ENCODE measurements around the gene VTCN1. TPM values are rescaled to one million over a fixed set of nuclear protein-coding genes. Genes with fewer than 3 reads are reported as not detected.
A peak's percentile ranks its signal among the peaks of the same experiment; 100 is the strongest.

VTCN1 gene
- polyA plus RNA-seq, 3 donors = not detected

GRCh38 chr1:117101334-117101733 lies 109.4 kb downstream of the VTCN1 start:
- Mint-ChIP-seq H3K4me1 (peaks cover 3% of the 10 kb centered on the region), H3K9me3 (no peaks in the 10 kb centered on the region), H3K27me3 (ENCODE audit: low read depth in 3 of 3) (peaks cover 0 to 2% (median 0%) of the 10 kb centered on the region in 3 donors), H3K36me3 (peaks cover 78 to 86% of the 10 kb centered on the region in 2 donors), H3K4me3 (no peak overlapping the region), H3K27ac (peak overlapping the region in 2 of 7 donors; percentile 12 to 19)
- Histone ChIP-seq H3K4me1 (ENCODE audit: control insufficient read depth in 1 of 2, insufficient read depth in 2 of 2, low read length in 2 of 2) (no peaks in the 10 kb centered on the region), H3K9ac (ENCODE audit: insufficient read depth, low read length, poor library complexity, severe bottlenecking) (no peak overlapping the region), H3K79me2 (ENCODE audit: insufficient read depth, low read length) (no peaks in the 10 kb centered on the region), H3K27ac (ENCODE audit: low read depth in 1 of 2, low read length in 2 of 2) (no peak overlapping the region), H3K4me2 (replicated peaks; ENCODE audit: extremely low read depth, low read length, poor library complexity, severe bottlenecking) (no peak overlapping the region), H3K27me3 (ENCODE audit: control insufficient read depth in 2 of 2, insufficient read depth in 2 of 2, low read length in 2 of 2) (no peaks in the 10 kb centered on the region), H3K9me3 (replicated peaks in 1 of 2; ENCODE audit: control insufficient read depth in 1 of 2, insufficient read depth in 1 of 2, low read length in 2 of 2) (no peaks in the 10 kb centered on the region), H2AFZ (ENCODE audit: insufficient read depth, low read depth, low read length, poor library complexity, severe bottlenecking) (no peak overlapping the region), H3K4me3 (replicated peaks in 1 of 3; ENCODE audit: low read depth in 2 of 3, low read length in 3 of 3) (no peak overlapping the region), H4K20me1 (ENCODE audit: insufficient read depth, low read length) (no peaks in the 10 kb centered on the region), H3K36me3 (replicated peaks in 1 of 2; ENCODE audit: control insufficient read depth in 1 of 2, insufficient read depth in 2 of 2, low read length in 2 of 2) (peaks cover 66 to 99% of the 10 kb centered on the region in 2 donors)
- WGBS (ENCODE audit: insufficient coverage) = no CpG with 5 or more reads among the region's 1 CpG
- no peak for DNase-seq
- intact Hi-C loops (cut with micrococcal nuclease) = no loop called here
- no peak for TF ChIP-seq CTCF (IDR thresholded peaks at IDR 0.05)

GRCh38 chr1:117098287-117098890 lies 112.3 kb downstream of the VTCN1 start:
- Histone ChIP-seq H3K4me3 (replicated peaks in 1 of 3; ENCODE audit: low read depth in 2 of 3, low read length in 3 of 3) (no peak overlapping the region), H3K9ac (ENCODE audit: insufficient read depth, low read length, poor library complexity, severe bottlenecking) (no peak overlapping the region), H3K27me3 (ENCODE audit: control insufficient read depth in 2 of 2, insufficient read depth in 2 of 2, low read length in 2 of 2) (no peaks in the 10 kb centered on the region), H4K20me1 (ENCODE audit: insufficient read depth, low read length) (no peaks in the 10 kb centered on the region), H3K36me3 (replicated peaks in 1 of 2; ENCODE audit: control insufficient read depth in 1 of 2, insufficient read depth in 2 of 2, low read length in 2 of 2) (peaks cover 88 to 100% of the 10 kb centered on the region in 2 donors), H2AFZ (ENCODE audit: insufficient read depth, low read depth, low read length, poor library complexity, severe bottlenecking) (no peak overlapping the region), H3K79me2 (ENCODE audit: insufficient read depth, low read length) (no peaks in the 10 kb centered on the region), H3K4me2 (replicated peaks; ENCODE audit: extremely low read depth, low read length, poor library complexity, severe bottlenecking) (no peak overlapping the region), H3K27ac (ENCODE audit: low read depth in 1 of 2, low read length in 2 of 2) (no peak overlapping the region), H3K4me1 (ENCODE audit: control insufficient read depth in 1 of 2, insufficient read depth in 2 of 2, low read length in 2 of 2) (no peaks in the 10 kb centered on the region), H3K9me3 (replicated peaks in 1 of 2; ENCODE audit: control insufficient read depth in 1 of 2, insufficient read depth in 1 of 2, low read length in 2 of 2) (no peaks in the 10 kb centered on the region)
- no peak for TF ChIP-seq CTCF (IDR thresholded peaks at IDR 0.05)
- Mint-ChIP-seq H3K27me3 (ENCODE audit: low read depth in 3 of 3) (peaks cover 0 to 2% (median 0%) of the 10 kb centered on the region in 3 donors), H3K4me1 (peaks cover 3% of the 10 kb centered on the region), H3K27ac (no peak overlapping the region), H3K4me3 (no peak overlapping the region), H3K9me3 (no peaks in the 10 kb centered on the region), H3K36me3 (peaks cover 83 to 89% of the 10 kb centered on the region in 2 donors)
- no CpG with 5 or more reads among the region's 4 CpGs for WGBS (ENCODE audit: insufficient coverage)
- DNase-seq = no peak
- intact Hi-C loops (cut with micrococcal nuclease) = no loop called here
